Activated CD8-positive, alpha-beta T cell treated with anti-CD3 and anti-CD28 coated beads for 36 hours (primary cell): Measurements from ENCODE around the gene LAMA4. TPM values are rescaled to one million over a fixed set of nuclear protein-coding genes. Genes with fewer than 3 reads are reported as not detected.

Experiments used
- ATAC-seq: fragments of 200-7000 bp; cut with Tn5 transposase; one replicate; pipeline ENCODE4 v1.10.0; 2021; ENCODE audit warnings: mild to moderate bottlenecking, moderate library complexity
- CTCF ChIA-PET: fragments of 350-600 bp; sonication (Branson Sonifier 250); formaldehyde crosslinking; loops from one replicate; lab custom pipeline; 2021; ENCODE audit warnings: antibody characterized with exemption; lab: Charles Lee
- POLR2A ChIA-PET: fragments of 350-600 bp; sonication (Branson Sonifier 250); formaldehyde crosslinking; loops from one replicate; lab custom pipeline; 2021; ENCODE audit warnings: antibody characterized with exemption; lab: Charles Lee
- DNase-seq: peaks from one replicate; pipeline ENCODE4 v3.0.0-alpha.2; 2020
- H3K27ac Mint-ChIP-seq: one replicate; pipeline ENCODE4 v1.8.0; 2021; ENCODE audit warnings: mild to moderate bottlenecking, mixed read lengths
- H3K27me3 Mint-ChIP-seq: one replicate; pipeline ENCODE4 v1.8.0; 2021; ENCODE audit warnings: mixed read lengths
- H3K36me3 Mint-ChIP-seq: one replicate; pipeline ENCODE4 v1.8.0; 2021; ENCODE audit warnings: low read depth, mixed read lengths
- H3K4me1 Mint-ChIP-seq: one replicate; pipeline ENCODE4 v1.8.0; 2021; ENCODE audit warnings: low read depth, mixed read lengths
- H3K4me3 Mint-ChIP-seq: one replicate; pipeline ENCODE4 v1.8.0; 2021; ENCODE audit warnings: mild to moderate bottlenecking, moderate library complexity, mixed read lengths
- H3K9me3 Mint-ChIP-seq: one replicate; pipeline ENCODE4 v1.8.0; 2021; ENCODE audit warnings: mixed read lengths
- intact Hi-C: fragments of 100-400 bp; cut with micrococcal nuclease; formaldehyde crosslinking; loops from one replicate; pipeline ENCODE4 v1.10.0; 2022
- total RNA-seq, 2 experiments: library from RNA; stranded (reverse); gene quantifications; one replicate each; pipeline ENCODE4 v1.2.3, GENCODE V29; 2021
- TF ChIP-seq, protein P1 (sequence below): fragments of 200-600 bp; IDR thresholded peaks from one replicate; pipeline ENCODE4 v1.8.0; 2022; ENCODE audit warnings: antibody characterized with exemption, mild to moderate bottlenecking

The LAMA4 gene
- total RNA-seq, 2 experiments from 2014 or later: not detected

- Mint-ChIP-seq H3K4me1 (peaks cover 11% of the 10 kb centered on the region), H3K4me3 (no peak overlapping the region), H3K36me3 (no peaks in the 10 kb centered on the region), H3K9me3 (no peaks in the 10 kb centered on the region), H3K27ac (no peak overlapping the region), H3K27me3 (peaks cover 17% of the 10 kb centered on the region)
- ChIA-PET CTCF (interaction anchor here (1.4 kb wide), 2 partner anchors 10 to 53 kb away, joined by 3 to 4 read pairs; no protein-coding TSS in a partner anchor), POLR2A (no interaction called here)
- ATAC-seq: no peak
- DNase-seq: no peak
- intact Hi-C loops: no loop called here
- TF ChIP-seq, protein P1, sequence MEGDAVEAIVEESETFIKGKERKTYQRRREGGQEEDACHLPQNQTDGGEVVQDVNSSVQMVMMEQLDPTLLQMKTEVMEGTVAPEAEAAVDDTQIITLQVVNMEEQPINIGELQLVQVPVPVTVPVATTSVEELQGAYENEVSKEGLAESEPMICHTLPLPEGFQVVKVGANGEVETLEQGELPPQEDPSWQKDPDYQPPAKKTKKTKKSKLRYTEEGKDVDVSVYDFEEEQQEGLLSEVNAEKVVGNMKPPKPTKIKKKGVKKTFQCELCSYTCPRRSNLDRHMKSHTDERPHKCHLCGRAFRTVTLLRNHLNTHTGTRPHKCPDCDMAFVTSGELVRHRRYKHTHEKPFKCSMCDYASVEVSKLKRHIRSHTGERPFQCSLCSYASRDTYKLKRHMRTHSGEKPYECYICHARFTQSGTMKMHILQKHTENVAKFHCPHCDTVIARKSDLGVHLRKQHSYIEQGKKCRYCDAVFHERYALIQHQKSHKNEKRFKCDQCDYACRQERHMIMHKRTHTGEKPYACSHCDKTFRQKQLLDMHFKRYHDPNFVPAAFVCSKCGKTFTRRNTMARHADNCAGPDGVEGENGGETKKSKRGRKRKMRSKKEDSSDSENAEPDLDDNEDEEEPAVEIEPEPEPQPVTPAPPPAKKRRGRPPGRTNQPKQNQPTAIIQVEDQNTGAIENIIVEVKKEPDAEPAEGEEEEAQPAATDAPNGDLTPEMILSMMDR: no peak
These were observed 21.5 kb downstream of the LAMA4 start for GRCh38 chr6:112232845-112233256.

DNA sequence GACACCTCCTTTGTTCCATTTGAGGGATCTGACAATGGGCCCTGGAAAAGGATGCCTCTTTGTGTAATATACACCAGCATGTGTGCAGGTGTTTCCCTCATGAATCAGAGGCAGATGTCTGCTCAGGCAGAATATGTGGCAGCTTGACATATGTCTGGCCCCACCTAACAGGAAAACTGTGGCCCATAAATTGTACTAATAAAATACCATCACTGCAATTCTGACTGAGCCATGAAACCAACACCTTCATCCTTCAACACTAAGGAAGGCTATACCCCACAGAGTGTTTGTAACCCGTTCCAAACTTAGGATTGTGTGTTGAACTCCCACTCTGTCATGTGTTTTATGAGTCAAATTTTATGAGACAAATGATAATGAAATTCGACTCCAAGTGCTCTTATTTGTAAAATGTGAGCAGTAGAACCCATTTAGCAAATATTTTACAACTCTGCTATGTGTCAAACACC lies 22.7 kb downstream of the LAMA4 start:
- Mint-ChIP-seq H3K4me3 (no peak overlapping the region), H3K9me3 (no peaks in the 10 kb centered on the region), H3K4me1 (peaks cover 10% of the 10 kb centered on the region), H3K27me3 (peaks cover 9% of the 10 kb centered on the region), H3K27ac (no peak overlapping the region), H3K36me3 (no peaks in the 10 kb centered on the region)
- DNase-seq (no peak), ATAC-seq (no peak)
- intact Hi-C loops: no loop called here
- TF ChIP-seq, protein P1: no peak
- ChIA-PET CTCF (no interaction called here), POLR2A (no interaction called here)

- TF ChIP-seq, protein P1: no peak
- intact Hi-C loops: no loop called here
- POLR2A ChIA-PET: no interaction called here
- H3K4me3 Mint-ChIP-seq: no peak overlapping the region
- H3K9me3 Mint-ChIP-seq: no peaks in the 10 kb centered on the region
- H3K4me1 Mint-ChIP-seq: peaks cover 7% of the 10 kb centered on the region
- ATAC-seq: no peak
- peaks cover 7% of the 10 kb centered on the region for H3K27me3 Mint-ChIP-seq
- CTCF ChIA-PET: no interaction called here
- H3K36me3 Mint-ChIP-seq: no peaks in the 10 kb centered on the region
- H3K27ac Mint-ChIP-seq: no peak overlapping the region
- no peak for DNase-seq
These were observed 23.2 kb downstream of the LAMA4 start for GRCh38 chr6:112231164-112231563.

DNA sequence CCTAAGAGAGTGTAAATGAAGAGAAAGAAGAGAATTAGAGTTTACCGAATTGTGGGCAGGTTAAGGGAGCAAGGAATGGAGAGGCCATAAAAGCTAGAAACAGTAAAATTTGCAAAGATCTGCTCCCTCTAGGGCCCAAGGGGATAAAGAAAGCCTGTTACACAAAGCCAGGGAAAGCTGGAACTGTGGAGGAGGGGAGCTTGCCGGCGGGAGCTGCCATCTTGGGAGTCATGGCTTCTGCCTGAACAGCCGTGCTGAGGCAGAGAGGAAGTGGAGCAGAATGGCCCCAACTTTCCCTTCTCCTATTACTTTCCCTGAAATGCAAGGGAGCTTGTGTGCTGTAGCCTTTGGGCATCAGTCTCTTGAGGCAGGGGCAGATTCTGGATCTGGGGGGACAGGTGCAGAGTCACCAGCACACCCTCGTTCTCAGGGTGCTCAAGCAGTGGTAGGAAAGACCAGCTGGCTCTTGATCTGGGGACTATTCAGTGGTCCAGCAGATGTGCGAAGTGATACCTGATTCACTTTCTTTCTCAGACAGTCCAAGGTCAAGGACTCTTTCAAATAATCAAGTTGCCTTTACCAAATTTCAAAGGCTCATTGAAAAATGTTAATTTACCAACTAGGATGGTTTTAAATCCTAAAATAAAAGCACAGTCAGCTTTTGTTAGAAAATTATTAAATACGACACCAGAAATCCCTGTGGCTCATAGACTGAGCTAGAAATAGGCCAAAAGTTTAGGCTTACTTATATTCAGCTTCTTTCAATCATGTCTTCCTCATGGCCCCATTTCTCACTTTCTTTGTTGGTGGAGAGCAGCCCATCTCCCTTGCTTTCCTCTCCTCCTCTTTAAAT lies 25.7 kb downstream of the LAMA4 start:
- CTCF ChIA-PET: interaction anchor here (1.0 to 2.5 kb wide), 3 partner anchors 49 to 82 kb away, joined by 3 to 8 read pairs (median 6); no protein-coding TSS in a partner anchor
- DNase-seq (no peak), ATAC-seq (no peak)
- H3K4me1 Mint-ChIP-seq: no peaks in the 10 kb centered on the region
- H3K36me3 Mint-ChIP-seq: no peaks in the 10 kb centered on the region
- intact Hi-C loops: no loop called here
- H3K9me3 Mint-ChIP-seq: no peaks in the 10 kb centered on the region
- H3K27ac Mint-ChIP-seq: no peak overlapping the region
- H3K4me3 Mint-ChIP-seq: no peak overlapping the region
- POLR2A ChIA-PET: interaction anchor here (0.7 kb wide), 1 partner anchor 40 kb away, joined by 3 read pairs; no protein-coding TSS in a partner anchor
- peaks cover 5% of the 10 kb centered on the region for H3K27me3 Mint-ChIP-seq
- TF ChIP-seq, protein P1: no peak

- CTCF ChIA-PET: interaction anchor here (2.5 kb wide), 1 partner anchor 48 kb away, joined by 8 read pairs; no protein-coding TSS in a partner anchor
- H3K4me1 Mint-ChIP-seq: no peaks in the 10 kb centered on the region
These were observed 26.4 kb downstream of the LAMA4 start for GRCh38 chr6:112227992-112228391.

More at GRCh38 chr6:112227992-112228391, 26.4 kb downstream of the LAMA4 start:
- H3K4me3 Mint-ChIP-seq: no peak overlapping the region
- H3K36me3 Mint-ChIP-seq: no peaks in the 10 kb centered on the region
- no peak overlapping the region for H3K27ac Mint-ChIP-seq
- ATAC-seq: no peak
- intact Hi-C loops: no loop called here
- TF ChIP-seq, protein P1: no peak
- no peaks in the 10 kb centered on the region for H3K9me3 Mint-ChIP-seq
- POLR2A ChIA-PET: no interaction called here
- no peak for DNase-seq
- peaks cover 5% of the 10 kb centered on the region for H3K27me3 Mint-ChIP-seq
